SU-DHL-6 (cell line): Measurements from ENCODE around the gene PIGO.

Experiments used
- CTCF ChIP-seq: fragments of 200-600 bp; sonication (generic); IDR thresholded peaks from one replicate; pipeline ENCODE4 v1.5.1; 2017; ENCODE audit warnings: antibody characterized with exemption, mild to moderate bottlenecking, low read length, moderate library complexity; ENCODE audit not compliant: insufficient read depth, poor library complexity, severe bottlenecking
- EZH2phosphoT487 ChIP-seq: fragments of 200-600 bp; sonication (generic), shearing (Covaris generic); conservative IDR thresholded peaks from 2 replicates; pipeline ENCODE4 v1.6.1; 2018; ENCODE audit warnings: mild to moderate bottlenecking, antibody characterized with exemption, low read length, moderate library complexity, mixed read lengths

DNA sequence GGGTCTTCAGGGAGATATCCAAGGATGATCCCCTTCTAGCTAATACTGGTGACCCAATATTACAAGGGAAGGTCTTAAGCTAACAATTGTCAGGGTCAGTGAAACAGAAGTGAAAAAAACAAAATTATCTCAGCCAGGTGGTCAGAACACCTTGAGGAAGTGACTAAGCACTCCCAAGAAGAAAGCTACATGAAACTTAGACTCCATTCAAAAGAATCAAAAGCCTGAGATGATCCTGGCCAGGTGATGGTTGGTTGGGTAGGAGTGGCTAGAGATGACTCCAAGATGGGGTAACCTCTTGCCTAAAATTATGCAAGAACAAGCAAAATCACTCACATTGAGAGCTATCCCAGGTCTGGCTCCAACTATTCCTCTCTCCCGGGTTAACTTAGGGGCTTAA lies 29.3 kb downstream of the PIGO start:
- TF ChIP-seq CTCF (no peak), EZH2phosphoT487 (no peak)
